GM13977 (cell line): Measurements from ENCODE around the gene ARL6IP4.

ENCODE experiments used
- DNase-seq: peaks from one replicate; pipeline ENCODE4 v3.0.0; 2012; ENCODE audit warnings: low spot score
- CTCF ChIP-seq: IDR thresholded peaks from 2 replicates; pipeline ENCODE4 v1.5.1; 2012; ENCODE audit warnings: mild to moderate bottlenecking, control low read depth; ENCODE audit not compliant: insufficient read depth; ENCODE audit errors: extremely low read depth, missing control alignments
- in situ Hi-C: fragments of 300-500 bp; cut with MboI; formaldehyde crosslinking; loops from one replicate; pipeline ENCODE4 v1.12.0; 2022; ENCODE audit warnings: low sequenced_read_pairs, low pct_unique_long_range_greater_than_20kb, mixed read lengths, inconsistent platforms; ENCODE audit not compliant: unreplicated experiment

Gene ARL6IP4

GRCh38 chr12:122997343-122998250 lies 17.1 kb downstream of the ARL6IP4 start:
- in situ Hi-C loops = no loop called here
- no peak for DNase-seq
- no peak for TF ChIP-seq CTCF

- DNase-seq = no peak
- TF ChIP-seq CTCF = no peak
- in situ Hi-C loops = no loop called here
Measured at GRCh38 chr12:122998316-122998715, 17.8 kb downstream of the ARL6IP4 start.

- DNase-seq = no peak
- in situ Hi-C loops = no loop called here
- TF ChIP-seq CTCF = no peak
Measured at GRCh38 chr12:122999196-122999946, 18.9 kb downstream of the ARL6IP4 start.

- TF ChIP-seq CTCF = no peak
- in situ Hi-C loops = no loop called here
- DNase-seq = no peak
Measured at GRCh38 chr12:122999986-123000420, 19.5 kb downstream of the ARL6IP4 start.

GRCh38 chr12:123000578-123000977 lies 20.1 kb downstream of the ARL6IP4 start:
- TF ChIP-seq CTCF = no peak
- in situ Hi-C loops = no loop called here
- DNase-seq = no peak

- no peak for DNase-seq
- in situ Hi-C loops = no loop called here
Measured at GRCh38 chr12:123001464-123001863, 21.0 kb downstream of the ARL6IP4 start.

More at GRCh38 chr12:123001464-123001863, 21.0 kb downstream of the ARL6IP4 start:
- no peak for TF ChIP-seq CTCF
